Measurements from ENCODE around the gene HLA-DMB.

DNA sequence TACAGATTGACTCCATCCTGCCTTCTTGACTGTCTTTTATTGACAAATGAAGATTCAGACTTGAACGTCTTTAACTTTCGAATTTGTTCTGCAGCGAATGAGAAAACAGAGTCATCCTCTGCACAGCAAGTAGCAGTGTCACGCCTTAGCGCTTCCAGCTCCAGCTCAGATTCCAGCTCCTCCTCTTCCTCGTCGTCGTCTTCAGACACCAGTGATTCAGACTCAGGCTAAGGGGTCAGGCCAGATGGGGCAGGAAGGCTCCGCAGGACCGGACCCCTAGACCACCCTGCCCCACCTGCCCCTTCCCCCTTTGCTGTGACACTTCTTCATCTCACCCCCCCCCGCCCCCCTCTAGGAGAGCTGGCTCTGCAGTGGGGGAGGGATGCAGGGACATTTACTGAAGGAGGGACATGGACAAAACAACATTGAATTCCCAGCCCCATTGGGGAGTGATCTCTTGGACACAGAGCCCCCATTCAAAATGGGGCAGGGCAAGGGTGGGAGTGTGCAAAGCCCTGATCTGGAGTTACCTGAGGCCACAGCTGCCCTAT lies 39.7 kb upstream of the HLA-DMB start:
- 0 out of 2 replicates have a peak, but pooled peaks have one; percentile 44 for TF ChIP-seq POLR2AphosphoS5 (IDR thresholded peaks at IDR 0.05; ENCODE audit: low read depth, low read length)
- TF ChIP-seq, protein P1, sequence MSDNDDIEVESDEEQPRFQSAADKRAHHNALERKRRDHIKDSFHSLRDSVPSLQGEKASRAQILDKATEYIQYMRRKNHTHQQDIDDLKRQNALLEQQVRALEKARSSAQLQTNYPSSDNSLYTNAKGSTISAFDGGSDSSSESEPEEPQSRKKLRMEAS (IDR thresholded peaks at IDR 0.05): no peak
- TF ChIP-seq POLR2A (IDR thresholded peaks at IDR 0.05; ENCODE audit: borderline replicate concordance, extremely low read depth, insufficient read depth, insufficient read length): no peak
- TF ChIP-seq, protein P2, sequence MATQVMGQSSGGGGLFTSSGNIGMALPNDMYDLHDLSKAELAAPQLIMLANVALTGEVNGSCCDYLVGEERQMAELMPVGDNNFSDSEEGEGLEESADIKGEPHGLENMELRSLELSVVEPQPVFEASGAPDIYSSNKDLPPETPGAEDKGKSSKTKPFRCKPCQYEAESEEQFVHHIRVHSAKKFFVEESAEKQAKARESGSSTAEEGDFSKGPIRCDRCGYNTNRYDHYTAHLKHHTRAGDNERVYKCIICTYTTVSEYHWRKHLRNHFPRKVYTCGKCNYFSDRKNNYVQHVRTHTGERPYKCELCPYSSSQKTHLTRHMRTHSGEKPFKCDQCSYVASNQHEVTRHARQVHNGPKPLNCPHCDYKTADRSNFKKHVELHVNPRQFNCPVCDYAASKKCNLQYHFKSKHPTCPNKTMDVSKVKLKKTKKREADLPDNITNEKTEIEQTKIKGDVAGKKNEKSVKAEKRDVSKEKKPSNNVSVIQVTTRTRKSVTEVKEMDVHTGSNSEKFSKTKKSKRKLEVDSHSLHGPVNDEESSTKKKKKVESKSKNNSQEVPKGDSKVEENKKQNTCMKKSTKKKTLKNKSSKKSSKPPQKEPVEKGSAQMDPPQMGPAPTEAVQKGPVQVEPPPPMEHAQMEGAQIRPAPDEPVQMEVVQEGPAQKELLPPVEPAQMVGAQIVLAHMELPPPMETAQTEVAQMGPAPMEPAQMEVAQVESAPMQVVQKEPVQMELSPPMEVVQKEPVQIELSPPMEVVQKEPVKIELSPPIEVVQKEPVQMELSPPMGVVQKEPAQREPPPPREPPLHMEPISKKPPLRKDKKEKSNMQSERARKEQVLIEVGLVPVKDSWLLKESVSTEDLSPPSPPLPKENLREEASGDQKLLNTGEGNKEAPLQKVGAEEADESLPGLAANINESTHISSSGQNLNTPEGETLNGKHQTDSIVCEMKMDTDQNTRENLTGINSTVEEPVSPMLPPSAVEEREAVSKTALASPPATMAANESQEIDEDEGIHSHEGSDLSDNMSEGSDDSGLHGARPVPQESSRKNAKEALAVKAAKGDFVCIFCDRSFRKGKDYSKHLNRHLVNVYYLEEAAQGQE (IDR thresholded peaks at IDR 0.05; ENCODE audit: low read depth): no peak
- no peak for TF ChIP-seq EZH2 (IDR thresholded peaks at IDR 0.05)
- no peak for TF ChIP-seq JUND (IDR thresholded peaks at IDR 0.05)
- TF ChIP-seq, protein P3, sequence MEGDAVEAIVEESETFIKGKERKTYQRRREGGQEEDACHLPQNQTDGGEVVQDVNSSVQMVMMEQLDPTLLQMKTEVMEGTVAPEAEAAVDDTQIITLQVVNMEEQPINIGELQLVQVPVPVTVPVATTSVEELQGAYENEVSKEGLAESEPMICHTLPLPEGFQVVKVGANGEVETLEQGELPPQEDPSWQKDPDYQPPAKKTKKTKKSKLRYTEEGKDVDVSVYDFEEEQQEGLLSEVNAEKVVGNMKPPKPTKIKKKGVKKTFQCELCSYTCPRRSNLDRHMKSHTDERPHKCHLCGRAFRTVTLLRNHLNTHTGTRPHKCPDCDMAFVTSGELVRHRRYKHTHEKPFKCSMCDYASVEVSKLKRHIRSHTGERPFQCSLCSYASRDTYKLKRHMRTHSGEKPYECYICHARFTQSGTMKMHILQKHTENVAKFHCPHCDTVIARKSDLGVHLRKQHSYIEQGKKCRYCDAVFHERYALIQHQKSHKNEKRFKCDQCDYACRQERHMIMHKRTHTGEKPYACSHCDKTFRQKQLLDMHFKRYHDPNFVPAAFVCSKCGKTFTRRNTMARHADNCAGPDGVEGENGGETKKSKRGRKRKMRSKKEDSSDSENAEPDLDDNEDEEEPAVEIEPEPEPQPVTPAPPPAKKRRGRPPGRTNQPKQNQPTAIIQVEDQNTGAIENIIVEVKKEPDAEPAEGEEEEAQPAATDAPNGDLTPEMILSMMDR (IDR thresholded peaks at IDR 0.05 in 2 of 3, conservative IDR thresholded peaks at IDR 0.05 in 1 of 3; ENCODE audit: borderline replicate concordance in 1 of 3, insufficient read depth in 1 of 3, low read depth in 2 of 3, low read length in 2 of 3): no peak
- TF ChIP-seq TCF7L2 (IDR thresholded peaks at IDR 0.05; ENCODE audit: borderline replicate concordance, extremely low read depth, insufficient read depth, insufficient read length): no peak
- TF ChIP-seq ZFX (IDR thresholded peaks at IDR 0.05): no peak
- no peak for TF ChIP-seq SP1 (IDR thresholded peaks at IDR 0.05; ENCODE audit: low read depth)
- TF ChIP-seq SIN3A (IDR thresholded peaks at IDR 0.05; ENCODE audit: low read depth): no peak
- no peak for TF ChIP-seq CEBPB (IDR thresholded peaks at IDR 0.05; ENCODE audit: low read depth)
- TF ChIP-seq YY1 (IDR thresholded peaks at IDR 0.05; ENCODE audit: extremely low read depth, insufficient replicate concordance, low read depth, low read length): no peak
